Activated CD8-positive, alpha-beta T cell treated with anti-CD3 and anti-CD28 coated beads for 36 hours (primary cell): ENCODE measurements around the gene SPIRE2. TPM values are rescaled to one million over a fixed set of nuclear protein-coding genes. Genes with fewer than 3 reads are reported as not detected.
"Not testable (repeated sequence)": the region's sequence is repeated elsewhere in the genome, so short reads cannot be mapped to it uniquely, and the experiment has no call there.

Experiments used
- ATAC-seq: fragments of 200-7000 bp; cut with Tn5 transposase; one replicate; pipeline ENCODE4 v1.10.0; 2021; ENCODE audit warnings: mild to moderate bottlenecking, moderate library complexity
- CTCF ChIA-PET: fragments of 350-600 bp; sonication (Branson Sonifier 250); formaldehyde crosslinking; loops from one replicate; lab custom pipeline; 2021; ENCODE audit warnings: antibody characterized with exemption; lab: Charles Lee
- POLR2A ChIA-PET: fragments of 350-600 bp; sonication (Branson Sonifier 250); formaldehyde crosslinking; loops from one replicate; lab custom pipeline; 2021; ENCODE audit warnings: antibody characterized with exemption; lab: Charles Lee
- DNase-seq: peaks from one replicate; pipeline ENCODE4 v3.0.0-alpha.2; 2020
- H3K27ac Mint-ChIP-seq: one replicate; pipeline ENCODE4 v1.8.0; 2021; ENCODE audit warnings: mild to moderate bottlenecking, mixed read lengths
- H3K27me3 Mint-ChIP-seq: one replicate; pipeline ENCODE4 v1.8.0; 2021; ENCODE audit warnings: mixed read lengths
- H3K36me3 Mint-ChIP-seq: one replicate; pipeline ENCODE4 v1.8.0; 2021; ENCODE audit warnings: low read depth, mixed read lengths
- H3K4me1 Mint-ChIP-seq: one replicate; pipeline ENCODE4 v1.8.0; 2021; ENCODE audit warnings: low read depth, mixed read lengths
- H3K4me3 Mint-ChIP-seq: one replicate; pipeline ENCODE4 v1.8.0; 2021; ENCODE audit warnings: mild to moderate bottlenecking, moderate library complexity, mixed read lengths
- H3K9me3 Mint-ChIP-seq: one replicate; pipeline ENCODE4 v1.8.0; 2021; ENCODE audit warnings: mixed read lengths
- intact Hi-C: fragments of 100-400 bp; cut with micrococcal nuclease; formaldehyde crosslinking; loops from one replicate; pipeline ENCODE4 v1.10.0; 2022
- total RNA-seq, 2 experiments: library from RNA; stranded (reverse); gene quantifications; one replicate each; pipeline ENCODE4 v1.2.3, GENCODE V29; 2021
- TF ChIP-seq, protein P1 (sequence below): fragments of 200-600 bp; IDR thresholded peaks from one replicate; pipeline ENCODE4 v1.8.0; 2022; ENCODE audit warnings: antibody characterized with exemption, mild to moderate bottlenecking

Gene SPIRE2
- under 1 TPM; 0.27 to 0.29 TPM for total RNA-seq

DNA sequence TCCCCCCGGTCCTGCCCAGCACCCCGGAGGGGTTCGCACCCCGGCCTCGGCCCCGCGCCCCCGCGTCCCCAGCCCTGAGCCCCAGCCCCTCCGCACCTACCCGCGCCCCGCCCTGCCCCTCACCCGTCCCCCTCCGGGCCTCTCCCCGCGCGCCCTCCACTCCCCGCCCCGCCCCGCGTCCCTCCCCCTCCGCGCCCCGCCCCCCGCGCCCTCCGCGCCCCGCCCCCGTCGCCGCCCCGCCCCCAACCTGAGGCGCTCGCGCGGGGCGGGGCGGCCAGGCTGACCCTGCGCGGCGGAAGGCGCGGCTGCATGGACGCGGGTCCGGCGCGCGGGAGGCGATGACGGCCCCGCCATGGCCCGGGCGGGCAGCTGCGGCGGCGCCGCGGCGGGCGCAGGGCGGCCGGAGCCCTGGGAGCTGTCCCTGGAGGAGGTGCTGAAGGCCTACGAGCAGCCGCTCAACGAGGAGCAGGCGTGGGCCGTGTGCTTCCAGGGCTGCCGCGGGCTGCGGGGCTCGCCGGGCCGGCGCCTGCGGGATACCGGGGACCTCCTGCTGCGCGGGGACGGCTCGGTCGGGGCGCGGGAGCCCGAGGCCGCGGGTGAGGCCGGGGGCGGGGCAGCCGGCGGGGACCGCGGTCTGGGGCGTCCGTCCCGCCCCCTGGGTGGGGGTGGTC is at the start of gene SPIRE2:
SPIRE2 (plus strand) TSS at position 277 of the 671 bp plus-strand sequence; CDS start at position 353, 76 bp downstream.
- H3K36me3 Mint-ChIP-seq = no peaks in the 10 kb centered on the region
- H3K9me3 Mint-ChIP-seq = no peaks in the 10 kb centered on the region
- CTCF ChIA-PET = interaction anchor here (1.1 kb wide), 1 partner anchor 9 kb away, joined by 3 read pairs; no protein-coding TSS in a partner anchor

DNA sequence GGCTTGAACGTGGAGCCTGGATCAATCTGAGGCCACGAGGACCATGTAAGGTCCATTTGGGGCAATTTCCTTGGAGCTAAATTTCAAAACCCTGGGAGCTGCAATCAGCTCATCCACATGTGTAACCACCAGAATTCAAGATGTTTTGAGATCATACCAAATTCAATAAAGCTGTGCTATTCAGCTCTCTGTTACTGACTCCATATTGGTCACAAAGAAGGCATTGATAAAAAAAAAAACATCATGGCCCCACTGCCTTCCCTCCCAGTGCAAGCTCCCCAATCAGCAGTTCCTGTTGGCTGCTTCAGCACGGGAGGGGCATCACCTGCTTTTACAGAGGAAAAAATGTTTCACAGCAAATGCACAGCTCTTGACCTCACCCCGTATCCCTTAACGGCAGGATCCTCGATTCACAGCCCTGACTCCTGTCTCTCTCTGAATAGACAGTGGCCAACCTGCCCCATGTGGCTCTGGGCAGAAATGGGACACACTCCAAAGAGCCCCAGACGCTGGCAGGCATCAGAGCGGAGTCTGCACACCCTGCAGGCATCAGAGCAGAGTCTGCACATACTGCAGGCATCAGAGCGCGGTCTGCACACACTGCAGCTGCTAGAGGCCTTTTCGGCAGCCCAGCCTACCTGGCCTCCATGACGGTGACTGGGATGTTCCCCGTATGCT is 48.9 kb upstream of the SPIRE2 start:
- ChIA-PET POLR2A (interaction anchor here (1.0 kb wide), 1 partner anchor 11 kb away, joined by 3 read pairs; no protein-coding TSS in a partner anchor), CTCF (interaction anchor here (1.2 kb wide), 1 partner anchor 14 kb away, joined by 3 read pairs; no protein-coding TSS in a partner anchor)
- Mint-ChIP-seq H3K9me3 (no peaks in the 10 kb centered on the region), H3K27me3 (no peaks in the 10 kb centered on the region), H3K4me1 (peaks cover 1% of the 10 kb centered on the region), H3K4me3 (no peak overlapping the region), H3K36me3 (peaks cover 42% of the 10 kb centered on the region), H3K27ac (no peak overlapping the region)
- intact Hi-C loops = no loop called here
- ATAC-seq = no peak
- DNase-seq = no peak
- TF ChIP-seq, protein P1, sequence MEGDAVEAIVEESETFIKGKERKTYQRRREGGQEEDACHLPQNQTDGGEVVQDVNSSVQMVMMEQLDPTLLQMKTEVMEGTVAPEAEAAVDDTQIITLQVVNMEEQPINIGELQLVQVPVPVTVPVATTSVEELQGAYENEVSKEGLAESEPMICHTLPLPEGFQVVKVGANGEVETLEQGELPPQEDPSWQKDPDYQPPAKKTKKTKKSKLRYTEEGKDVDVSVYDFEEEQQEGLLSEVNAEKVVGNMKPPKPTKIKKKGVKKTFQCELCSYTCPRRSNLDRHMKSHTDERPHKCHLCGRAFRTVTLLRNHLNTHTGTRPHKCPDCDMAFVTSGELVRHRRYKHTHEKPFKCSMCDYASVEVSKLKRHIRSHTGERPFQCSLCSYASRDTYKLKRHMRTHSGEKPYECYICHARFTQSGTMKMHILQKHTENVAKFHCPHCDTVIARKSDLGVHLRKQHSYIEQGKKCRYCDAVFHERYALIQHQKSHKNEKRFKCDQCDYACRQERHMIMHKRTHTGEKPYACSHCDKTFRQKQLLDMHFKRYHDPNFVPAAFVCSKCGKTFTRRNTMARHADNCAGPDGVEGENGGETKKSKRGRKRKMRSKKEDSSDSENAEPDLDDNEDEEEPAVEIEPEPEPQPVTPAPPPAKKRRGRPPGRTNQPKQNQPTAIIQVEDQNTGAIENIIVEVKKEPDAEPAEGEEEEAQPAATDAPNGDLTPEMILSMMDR = no peak

More for the DNA sequence above, at the start of gene SPIRE2:
- Mint-ChIP-seq H3K27ac (no peak within 1 kb of the TSS), H3K4me3 (peak within 1 kb of the TSS; percentile 53), H3K27me3 (peaks cover 23% of the 10 kb centered on the region), H3K4me1 (peaks cover 3% of the 10 kb centered on the region)
- TF ChIP-seq, protein P1 = no peak
- peak; percentile 98 for ATAC-seq
- POLR2A ChIA-PET = interaction anchor here (1.1 to 1.7 kb wide), 2 partner anchors 10 to 15 kb away, joined by 3 to 5 read pairs; no protein-coding TSS in a partner anchor
- DNase-seq = peak; percentile 76
- intact Hi-C loops = no loop called here

- no peak overlapping the region for H3K27ac Mint-ChIP-seq
- TF ChIP-seq, protein P1 = no peak
- peaks cover 6% of the 10 kb centered on the region for H3K4me1 Mint-ChIP-seq
- no peaks in the 10 kb centered on the region for H3K27me3 Mint-ChIP-seq
- no peak for DNase-seq
- no peak for ATAC-seq
- intact Hi-C loops = no loop called here
- no peaks in the 10 kb centered on the region for H3K9me3 Mint-ChIP-seq
- CTCF ChIA-PET = no interaction called here
- POLR2A ChIA-PET = no interaction called here
- H3K36me3 Mint-ChIP-seq = peaks cover 47% of the 10 kb centered on the region
- H3K4me3 Mint-ChIP-seq = no peak overlapping the region
These were observed 48.4 kb upstream of the SPIRE2 start for GRCh38 chr16:89779909-89780305.

GRCh38 chr16:89782489-89782888 is 45.8 kb upstream of the SPIRE2 start:
- no peaks in the 10 kb centered on the region for H3K27me3 Mint-ChIP-seq
- H3K9me3 Mint-ChIP-seq = no peaks in the 10 kb centered on the region
- ATAC-seq (no peak), DNase-seq (no peak)
- ChIA-PET POLR2A (no interaction called here), CTCF (interaction anchor here (1.4 kb wide), 1 partner anchor 78 kb away, joined by 4 read pairs; no protein-coding TSS in a partner anchor)
- no peak overlapping the region for H3K4me3 Mint-ChIP-seq
- H3K27ac Mint-ChIP-seq = no peak overlapping the region
- H3K4me1 Mint-ChIP-seq = peaks cover 24% of the 10 kb centered on the region
- TF ChIP-seq, protein P1 = no peak
- H3K36me3 Mint-ChIP-seq = peaks cover 55% of the 10 kb centered on the region
- intact Hi-C loops = no loop called here

- DNase-seq, ATAC-seq, H3K4me3 Mint-ChIP-seq, H3K27me3 Mint-ChIP-seq, POLR2A ChIA-PET, H3K27ac Mint-ChIP-seq, H3K9me3 Mint-ChIP-seq: not testable (repeated sequence)
- H3K4me1 Mint-ChIP-seq = peaks cover 24% of the 10 kb centered on the region
- CTCF ChIA-PET = interaction anchor here (1.7 kb wide), 1 partner anchor 77 kb away, joined by 8 read pairs; no protein-coding TSS in a partner anchor
- intact Hi-C loops = loop anchor here (2.0 kb wide), 1 partner anchor 79 kb away; no protein-coding TSS in a partner anchor
- peaks cover 50% of the 10 kb centered on the region for H3K36me3 Mint-ChIP-seq
These were observed 44.3 kb upstream of the SPIRE2 start for GRCh38 chr16:89783952-89784351.
